Measurements from ENCODE around the gene SKAP1.

The SKAP1 gene

GRCh38 chr17:48134912-48135480 is 295.0 kb downstream of the SKAP1 start:
- no peak for DNase-seq

DNA sequence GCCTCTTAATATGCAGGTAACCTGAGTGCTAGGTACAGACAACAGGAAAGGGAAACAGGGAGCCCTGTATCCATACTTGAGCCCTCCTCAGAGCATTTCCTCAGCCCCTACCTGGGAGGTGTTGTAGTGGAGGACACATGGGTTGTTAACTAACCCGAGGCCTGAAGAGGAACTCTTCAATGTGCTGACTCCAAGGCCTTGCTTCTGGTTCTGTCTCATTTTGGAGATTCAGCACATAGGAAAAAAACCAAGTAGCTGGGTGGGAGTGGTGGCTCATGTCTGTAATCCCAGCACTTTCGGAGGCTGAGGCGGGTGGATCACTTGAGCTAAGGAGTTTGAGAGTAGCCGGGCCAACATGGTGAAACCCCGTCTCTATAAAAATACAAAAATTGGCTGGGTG is 297.6 kb downstream of the SKAP1 start:
- DNase-seq: no peak

- peak; percentile 68 for DNase-seq
Observed at GRCh38 chr17:48131216-48131824, 298.7 kb downstream of the SKAP1 start.

- DNase-seq: no peak
Observed at GRCh38 chr17:48129981-48130380, 300.0 kb downstream of the SKAP1 start.

GRCh38 chr17:48128400-48128799 is 301.6 kb downstream of the SKAP1 start:
- DNase-seq: no peak

- DNase-seq: no peak
Observed at GRCh38 chr17:48127371-48128051, 302.5 kb downstream of the SKAP1 start.

DNA sequence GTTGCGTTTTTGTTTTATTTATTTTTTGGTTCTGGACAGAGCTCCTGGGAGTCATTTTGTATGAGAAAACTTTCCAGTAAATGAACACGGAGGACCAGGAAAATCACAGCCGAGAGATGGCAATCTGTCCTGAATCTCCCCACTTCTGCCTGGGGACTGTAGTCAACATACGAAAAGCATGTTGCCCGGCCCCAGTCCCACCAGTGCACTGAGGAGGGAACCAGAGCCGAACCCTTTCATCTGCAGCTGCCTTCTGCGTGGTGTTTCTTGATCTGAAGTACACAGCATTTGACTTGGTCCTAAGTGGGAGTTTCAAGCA is 303.5 kb downstream of the SKAP1 start:
- no peak for DNase-seq

- DNase-seq: no peak
Observed at GRCh38 chr17:48125829-48126531, 304.0 kb downstream of the SKAP1 start.

DNA sequence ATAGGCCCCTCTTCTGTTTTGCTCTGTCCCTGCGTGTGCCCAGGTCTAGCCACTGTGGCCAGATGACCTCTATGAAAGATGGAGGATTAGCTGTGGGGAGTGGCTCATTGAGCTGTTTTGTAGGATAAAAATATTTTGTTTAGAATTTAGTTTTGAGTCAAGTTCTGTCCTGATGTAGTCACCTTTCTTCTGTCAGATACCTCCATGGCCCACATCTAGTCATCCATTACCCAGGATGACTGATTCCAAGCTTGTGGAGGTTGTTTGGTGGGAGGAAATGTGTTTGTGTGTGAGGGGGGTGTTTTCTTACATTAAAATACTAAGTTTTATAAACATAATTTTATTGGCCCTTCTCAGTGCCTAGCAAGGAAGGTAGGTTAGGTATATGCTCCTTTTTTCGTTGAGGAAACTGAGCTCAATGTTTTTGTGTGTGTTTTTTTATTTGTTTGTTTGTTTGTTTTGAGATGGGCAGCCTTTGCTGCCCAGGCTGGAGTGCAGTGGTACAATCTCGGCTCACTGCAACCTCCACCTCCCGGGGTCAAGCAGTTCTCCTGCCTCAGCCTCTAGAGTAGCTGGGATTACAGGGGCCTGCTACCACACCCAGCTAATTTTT is 306.1 kb downstream of the SKAP1 start:
- DNase-seq: no peak

DNA sequence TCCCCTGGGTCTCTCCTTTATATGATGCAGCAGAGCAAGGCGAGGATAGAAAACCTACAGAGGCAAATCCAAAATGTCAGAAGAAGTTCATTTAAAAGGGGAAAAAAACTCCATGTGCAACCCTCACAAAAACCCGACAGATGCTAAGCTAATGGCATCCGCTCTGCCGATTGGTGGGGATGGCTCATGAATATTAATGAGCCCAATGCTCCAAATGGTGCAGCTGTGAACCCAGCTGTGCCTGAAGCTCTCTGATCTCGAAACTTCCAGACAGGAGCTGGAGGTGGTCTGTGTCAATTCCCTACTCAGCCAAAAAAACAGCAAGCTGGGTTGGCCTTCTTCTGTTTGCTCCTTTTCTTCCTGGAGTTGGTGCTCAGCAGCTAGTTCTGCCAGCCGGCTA is 306.9 kb downstream of the SKAP1 start:
- DNase-seq: no peak

DNA sequence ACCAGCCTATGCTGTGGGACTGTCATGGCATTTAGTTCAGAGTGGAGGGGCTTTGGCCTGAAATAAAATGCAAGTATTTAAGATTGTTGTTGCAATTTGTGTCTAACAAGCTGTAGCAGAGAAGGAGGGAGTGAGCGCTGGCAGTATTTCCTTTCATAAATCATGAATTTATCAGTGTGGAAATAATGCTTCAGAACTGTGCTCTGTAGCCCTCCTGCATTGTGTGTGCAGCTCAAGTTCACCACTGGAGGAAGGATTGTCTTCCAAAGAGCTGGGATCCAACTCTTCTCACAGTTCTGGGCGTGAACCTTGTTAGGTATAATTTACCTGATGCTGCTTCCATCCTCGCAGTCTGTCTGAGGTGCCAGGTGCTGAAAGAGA is 307.4 kb downstream of the SKAP1 start:
- no peak for DNase-seq

GRCh38 chr17:48121923-48122664 is 307.9 kb downstream of the SKAP1 start:
- no peak for DNase-seq

DNA sequence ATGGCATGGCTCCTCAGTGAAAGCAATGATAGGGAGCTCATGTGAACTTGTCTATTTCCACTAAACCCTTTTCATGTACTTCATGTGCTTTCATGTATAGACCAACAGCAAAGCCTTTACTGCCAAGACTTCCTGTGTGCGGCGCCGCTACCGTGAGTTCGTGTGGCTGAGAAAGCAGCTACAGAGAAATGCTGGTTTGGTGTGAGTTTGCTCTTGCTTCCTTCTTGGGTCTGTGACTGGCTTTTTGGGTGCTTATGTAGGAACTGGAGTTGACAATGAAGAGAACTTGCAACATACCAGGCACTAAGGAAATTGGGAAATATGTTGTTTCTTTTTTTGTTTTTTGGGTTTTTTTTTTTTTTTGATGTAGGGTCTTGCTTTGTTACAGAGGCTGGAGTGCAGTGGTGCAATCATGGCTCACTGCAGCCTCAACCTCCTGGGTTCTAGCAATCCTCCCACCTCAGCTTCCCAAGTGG is 316.8 kb downstream of the SKAP1 start:
- no peak for DNase-seq

DNA sequence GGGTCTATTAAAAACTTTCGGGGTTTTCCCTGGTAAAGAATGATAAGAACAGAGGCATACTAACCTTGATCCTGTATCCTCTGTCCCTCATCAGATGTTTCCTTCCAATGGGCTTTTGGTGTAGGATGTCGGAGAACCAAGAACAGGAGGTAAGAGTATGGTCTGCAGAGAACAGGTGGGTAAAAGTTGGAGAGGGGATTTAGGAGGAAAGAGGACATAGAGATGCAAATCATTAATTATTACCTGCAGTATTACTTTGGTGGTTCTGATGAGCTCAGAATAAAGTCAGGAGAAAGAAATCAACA is 318.1 kb downstream of the SKAP1 start:
- no peak for DNase-seq

GRCh38 chr17:48110761-48111160 is 319.3 kb downstream of the SKAP1 start:
- DNase-seq: no peak

DNA sequence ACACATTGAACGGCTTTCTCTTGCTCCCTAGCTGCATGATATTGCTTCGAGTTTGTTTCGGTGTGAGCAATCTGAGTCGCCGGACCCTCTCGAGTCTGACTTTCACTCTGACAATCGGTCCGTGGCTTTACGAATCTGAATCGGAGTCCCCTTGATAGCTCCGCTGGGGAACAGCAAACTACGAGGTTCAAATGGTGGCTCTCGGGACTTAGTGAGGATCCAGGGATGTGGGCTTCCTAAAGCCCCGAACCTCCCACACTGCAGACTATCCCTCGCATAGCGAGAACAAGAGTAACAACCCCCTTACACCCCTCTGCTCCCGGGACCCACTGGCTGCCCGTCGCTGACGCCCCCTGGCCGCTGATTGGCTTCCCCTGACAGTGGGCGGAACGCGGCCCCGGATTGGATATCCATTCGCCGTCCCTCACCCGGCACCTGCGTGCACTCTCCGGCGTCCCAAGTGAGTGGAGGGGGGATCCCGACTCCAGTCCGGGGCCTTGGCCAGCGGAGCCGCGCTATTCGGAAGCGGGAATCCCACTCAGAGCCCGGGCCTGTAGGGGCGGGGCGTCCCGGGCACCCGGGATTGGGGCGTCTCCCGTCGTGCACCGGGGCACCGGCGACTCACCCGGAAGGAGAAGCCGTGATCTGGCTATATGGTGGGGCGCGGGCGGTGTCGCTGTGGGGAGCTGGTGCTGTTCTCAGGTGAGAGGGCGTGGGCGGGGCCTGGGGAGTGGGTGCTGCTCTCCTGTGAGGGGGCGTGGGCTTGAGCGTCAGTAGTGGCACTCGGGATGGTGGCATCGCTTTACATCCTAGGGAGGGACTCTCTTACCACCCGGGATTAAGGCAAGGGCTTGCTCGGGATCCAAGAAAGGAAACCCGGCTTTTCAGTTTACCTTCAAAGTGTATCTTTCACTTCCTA is 322.6 kb downstream of the SKAP1 start, which contains the start of gene SNX11:
Gene SNX11, plus strand, starts transcription at position 630 of the 919 bp plus-strand sequence. CDS start 4,278 bp downstream, outside the sequence.
- peak; percentile 94 for DNase-seq

DNA sequence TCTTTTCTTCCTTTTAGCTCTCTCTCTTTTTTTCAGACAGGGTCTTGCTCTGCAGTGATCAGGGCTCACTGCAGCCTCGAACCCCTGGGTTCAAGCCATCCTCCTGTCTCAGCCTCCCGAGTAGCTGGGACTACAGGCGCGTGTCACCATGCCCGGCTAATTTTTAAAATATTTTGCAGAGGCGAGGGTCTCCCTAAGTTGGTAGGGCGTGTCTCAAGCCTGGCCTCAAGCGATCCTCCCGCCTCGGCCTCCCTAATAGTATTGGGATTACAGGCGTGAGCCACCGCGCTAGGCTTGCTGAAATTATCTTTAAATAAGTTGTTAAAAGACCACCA is 323.2 kb downstream of the SKAP1 start:
- no peak for DNase-seq

DNA sequence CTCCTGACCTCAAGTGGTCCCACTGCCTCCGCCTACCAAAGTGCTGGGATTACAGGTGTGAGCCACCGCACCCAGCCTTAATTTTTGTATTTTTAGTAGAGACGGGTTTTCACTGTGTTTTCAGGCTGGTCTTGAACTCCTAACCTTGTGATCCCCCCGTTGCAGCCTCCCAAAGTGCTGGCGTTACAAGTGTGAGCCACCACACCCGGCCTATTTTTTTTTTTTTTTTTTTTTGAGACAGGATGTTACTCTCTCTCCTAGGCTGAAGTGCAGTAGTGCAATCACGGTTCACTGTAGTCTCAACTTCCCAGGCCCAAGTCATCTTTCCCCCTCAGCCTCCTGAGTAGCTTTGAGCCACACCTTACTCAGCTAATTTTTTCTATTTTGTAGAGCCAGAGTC is 325.6 kb downstream of the SKAP1 start:
- no peak for DNase-seq

GRCh38 chr17:48102798-48103715 is 327.0 kb downstream of the SKAP1 start:
- DNase-seq: no peak

GRCh38 chr17:48102043-48102750 is 327.8 kb downstream of the SKAP1 start:
- no peak for DNase-seq

Data from right hindlimb (tissue), 1 donor.